Mesothelial cell of epicardium (in vitro differentiated cells): ENCODE measurements around the gene SPPL2C. TPM values are rescaled to one million over a fixed set of nuclear protein-coding genes. Genes with fewer than 3 reads are reported as not detected.

Source experiments
- DNase-seq, 2 experiments: peaks; one replicate each; pipeline ENCODE4 v3.0.0; 2021; ENCODE audit warnings: low spot score in 2 of 2; ENCODE audit not compliant: unreplicated experiment in 2 of 2
- H3K27ac Mint-ChIP-seq: 2 replicates; pipeline ENCODE4 v1.8.0; 2021; ENCODE audit warnings: mixed read lengths
- H3K27me3 Mint-ChIP-seq: 2 replicates; pipeline ENCODE4 v1.8.0; 2021; ENCODE audit warnings: low read depth, mixed read lengths
- H3K36me3 Mint-ChIP-seq: 2 replicates; pipeline ENCODE4 v1.8.0; 2021; ENCODE audit warnings: mixed read lengths
- H3K4me1 Mint-ChIP-seq: 2 replicates; pipeline ENCODE4 v1.8.0; 2021; ENCODE audit warnings: mixed read lengths
- H3K4me3 Mint-ChIP-seq: 2 replicates; pipeline ENCODE4 v1.8.0; 2021; ENCODE audit warnings: mild to moderate bottlenecking, moderate library complexity, mixed read lengths
- H3K9me3 Mint-ChIP-seq: 2 replicates; pipeline ENCODE4 v1.8.0; 2021; ENCODE audit warnings: mixed read lengths
- total RNA-seq: library from RNA; stranded (reverse); gene quantifications from 3 replicates; pipeline ENCODE4 v1.2.1, GENCODE V29; 2021
- TF ChIP-seq, protein P1 (sequence below): fragments of 200-600 bp; sonication (generic); IDR thresholded peaks from one replicate; pipeline ENCODE4 v1.5.0; 2021; ENCODE audit warnings: antibody characterized with exemption; ENCODE audit not compliant: unreplicated experiment

Gene SPPL2C
- total RNA-seq, 1 donor from 2014 or later, result not detected

DNA sequence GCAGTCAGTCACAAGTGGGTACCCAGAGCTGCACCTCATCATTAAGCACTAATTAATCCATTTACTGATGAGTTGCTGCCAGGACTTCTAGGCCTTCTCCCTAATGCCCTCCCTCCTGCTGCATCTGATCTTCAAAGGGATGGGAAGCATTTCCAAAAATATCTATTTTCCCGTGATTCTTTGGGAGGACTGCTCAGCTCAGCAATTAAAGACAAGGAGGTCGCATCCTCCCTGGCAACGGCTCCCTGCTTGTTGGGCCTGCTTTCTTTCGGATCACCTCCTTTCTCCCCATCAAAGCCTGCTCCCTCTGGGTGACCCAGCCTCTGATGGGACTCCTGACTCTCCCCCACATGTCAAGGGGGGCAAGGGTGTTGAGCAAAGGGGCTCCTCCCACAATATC, 26.0 kb upstream of the SPPL2C start:
- H3K4me3 Mint-ChIP-seq, result no peak overlapping the region
- no peaks in the 10 kb centered on the region for H3K4me1 Mint-ChIP-seq
- H3K9me3 Mint-ChIP-seq, result no peaks in the 10 kb centered on the region
- no peak for DNase-seq
- no peak overlapping the region for H3K27ac Mint-ChIP-seq
- H3K27me3 Mint-ChIP-seq, result peaks cover 37% of the 10 kb centered on the region
- no peaks in the 10 kb centered on the region for H3K36me3 Mint-ChIP-seq
- TF ChIP-seq, protein P1, sequence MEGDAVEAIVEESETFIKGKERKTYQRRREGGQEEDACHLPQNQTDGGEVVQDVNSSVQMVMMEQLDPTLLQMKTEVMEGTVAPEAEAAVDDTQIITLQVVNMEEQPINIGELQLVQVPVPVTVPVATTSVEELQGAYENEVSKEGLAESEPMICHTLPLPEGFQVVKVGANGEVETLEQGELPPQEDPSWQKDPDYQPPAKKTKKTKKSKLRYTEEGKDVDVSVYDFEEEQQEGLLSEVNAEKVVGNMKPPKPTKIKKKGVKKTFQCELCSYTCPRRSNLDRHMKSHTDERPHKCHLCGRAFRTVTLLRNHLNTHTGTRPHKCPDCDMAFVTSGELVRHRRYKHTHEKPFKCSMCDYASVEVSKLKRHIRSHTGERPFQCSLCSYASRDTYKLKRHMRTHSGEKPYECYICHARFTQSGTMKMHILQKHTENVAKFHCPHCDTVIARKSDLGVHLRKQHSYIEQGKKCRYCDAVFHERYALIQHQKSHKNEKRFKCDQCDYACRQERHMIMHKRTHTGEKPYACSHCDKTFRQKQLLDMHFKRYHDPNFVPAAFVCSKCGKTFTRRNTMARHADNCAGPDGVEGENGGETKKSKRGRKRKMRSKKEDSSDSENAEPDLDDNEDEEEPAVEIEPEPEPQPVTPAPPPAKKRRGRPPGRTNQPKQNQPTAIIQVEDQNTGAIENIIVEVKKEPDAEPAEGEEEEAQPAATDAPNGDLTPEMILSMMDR, result no peak

DNA sequence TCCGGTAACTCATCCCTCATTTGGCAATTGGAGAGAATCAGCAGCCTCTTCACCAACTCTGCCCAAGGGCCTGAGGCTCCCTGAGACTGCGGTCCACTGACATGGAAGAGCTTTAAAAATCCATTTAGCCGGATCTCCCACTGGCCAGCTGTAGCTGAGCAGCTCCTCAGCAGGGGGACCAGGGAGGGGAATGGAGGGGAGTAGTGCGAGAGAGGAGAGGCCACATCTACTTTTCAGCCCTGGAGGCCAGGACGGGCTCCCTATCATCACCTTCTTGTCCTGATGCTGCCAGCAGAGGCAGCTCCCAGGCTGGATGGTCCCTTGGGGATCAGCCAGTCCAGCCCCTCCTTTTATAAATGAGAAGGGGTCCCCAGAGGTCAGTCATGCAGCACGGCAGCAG, 25.0 kb upstream of the SPPL2C start:
- H3K27me3 Mint-ChIP-seq, result peaks cover 35% of the 10 kb centered on the region
- H3K4me1 Mint-ChIP-seq, result no peaks in the 10 kb centered on the region
- no peak overlapping the region for H3K4me3 Mint-ChIP-seq
- no peaks in the 10 kb centered on the region for H3K9me3 Mint-ChIP-seq
- no peak overlapping the region for H3K27ac Mint-ChIP-seq
- H3K36me3 Mint-ChIP-seq, result no peaks in the 10 kb centered on the region
- TF ChIP-seq, protein P1, result no peak
- DNase-seq, result no peak

DNA sequence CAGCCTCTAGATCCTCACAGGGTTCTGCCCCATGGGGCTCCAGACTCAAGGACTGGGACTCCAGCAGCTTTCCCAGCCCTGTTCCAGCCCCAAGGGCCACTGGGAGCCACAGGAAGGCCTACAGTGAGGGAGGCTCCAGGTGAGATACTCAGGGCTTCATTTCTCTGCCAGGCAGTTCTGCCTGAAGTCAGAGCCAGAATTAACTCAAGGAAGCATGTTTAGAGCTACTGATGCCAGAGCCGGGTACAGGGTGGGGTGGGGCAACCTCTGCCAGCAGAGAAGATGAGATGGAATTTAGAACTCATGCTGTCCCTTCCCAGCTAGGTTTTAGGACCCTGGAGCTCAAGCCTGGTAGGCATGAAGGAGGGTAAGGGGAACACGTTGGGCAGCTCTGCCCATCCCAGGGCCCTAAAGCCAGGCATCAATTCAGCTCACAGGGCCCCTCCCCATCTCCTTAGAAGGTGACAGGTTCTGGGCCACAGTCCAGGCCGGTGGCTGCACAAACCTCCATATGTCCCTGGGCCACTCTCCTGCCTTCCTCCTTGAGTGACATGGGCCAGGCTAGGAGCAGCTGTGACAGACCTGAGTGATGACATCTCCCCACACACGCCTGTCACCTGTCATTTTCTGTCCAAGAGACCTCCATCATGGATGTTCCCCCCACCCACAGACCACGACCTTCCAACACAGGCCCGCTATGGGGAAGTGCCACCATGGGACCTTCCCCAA, 24.5 kb upstream of the SPPL2C start:
- no peak overlapping the region for H3K27ac Mint-ChIP-seq

DNA sequence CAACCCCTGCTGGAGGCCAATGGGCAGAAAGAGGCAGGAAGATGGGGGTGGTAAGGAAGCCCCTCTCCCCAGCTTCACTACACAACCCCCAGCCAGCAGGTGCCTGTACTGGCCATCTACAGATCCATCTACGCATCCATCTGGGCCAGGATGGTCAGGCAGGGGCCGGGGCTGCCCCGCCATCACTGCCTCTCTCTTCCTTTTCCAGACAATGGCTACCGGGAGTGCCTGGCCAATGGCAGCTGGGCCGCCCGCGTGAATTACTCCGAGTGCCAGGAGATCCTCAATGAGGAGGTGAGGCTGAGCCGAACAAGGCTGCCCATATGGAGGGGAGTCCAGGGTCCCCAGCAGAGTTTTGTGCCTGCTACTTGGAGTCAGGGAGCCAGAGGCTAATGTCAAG, 23.5 kb upstream of the SPPL2C start:
- Mint-ChIP-seq H3K27me3 (peaks cover 33% of the 10 kb centered on the region), H3K4me3 (no peak overlapping the region), H3K36me3 (no peaks in the 10 kb centered on the region), H3K9me3 (no peaks in the 10 kb centered on the region), H3K27ac (no peak overlapping the region), H3K4me1 (no peaks in the 10 kb centered on the region)
- DNase-seq, result no peak
- TF ChIP-seq, protein P1, result no peak

More for the DNA sequence above, 24.5 kb upstream of the SPPL2C start:
- TF ChIP-seq, protein P1, result no peak
- peaks cover 33% of the 10 kb centered on the region for H3K27me3 Mint-ChIP-seq
- H3K4me1 Mint-ChIP-seq, result no peaks in the 10 kb centered on the region
- no peaks in the 10 kb centered on the region for H3K9me3 Mint-ChIP-seq
- H3K36me3 Mint-ChIP-seq, result no peaks in the 10 kb centered on the region
- DNase-seq, result no peak
- H3K4me3 Mint-ChIP-seq, result no peak overlapping the region

DNA sequence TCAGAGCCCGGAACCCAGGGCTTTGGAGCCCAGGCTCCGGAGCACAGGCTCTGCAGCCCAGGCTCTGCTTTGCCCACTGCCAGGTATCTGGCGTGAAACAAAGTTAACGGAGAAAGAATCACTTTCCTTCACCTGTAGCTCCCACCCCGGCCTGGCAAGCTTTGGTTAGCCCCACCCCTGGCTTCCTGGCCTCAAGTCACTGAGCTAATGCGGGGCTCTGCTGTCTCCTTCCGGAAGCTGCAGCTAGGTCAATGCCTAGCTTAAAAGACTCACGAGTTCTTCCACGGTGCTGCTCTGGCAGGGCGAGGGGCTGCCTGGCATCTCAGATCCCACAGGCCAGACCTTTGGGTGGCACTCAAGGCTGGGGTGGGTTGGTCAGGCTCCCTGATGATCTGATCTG, 21.1 kb upstream of the SPPL2C start:
- Mint-ChIP-seq H3K4me1 (no peaks in the 10 kb centered on the region), H3K27ac (no peak overlapping the region), H3K27me3 (peaks cover 37% of the 10 kb centered on the region), H3K9me3 (no peaks in the 10 kb centered on the region), H3K4me3 (no peak overlapping the region), H3K36me3 (no peaks in the 10 kb centered on the region)
- TF ChIP-seq, protein P1, result no peak
- no peak for DNase-seq
